GM18519 (cell line): ENCODE data around the gene ADAMTS2.

Source experiments
- ATAC-seq: cut with Tn5 transposase; IDR thresholded peaks from one replicate; pipeline ENCODE4 v1.9.1; 2021; ENCODE audit warnings: mild to moderate bottlenecking, moderate library complexity; ENCODE audit not compliant: unreplicated experiment, low FRiP score

Gene ADAMTS2

DNA sequence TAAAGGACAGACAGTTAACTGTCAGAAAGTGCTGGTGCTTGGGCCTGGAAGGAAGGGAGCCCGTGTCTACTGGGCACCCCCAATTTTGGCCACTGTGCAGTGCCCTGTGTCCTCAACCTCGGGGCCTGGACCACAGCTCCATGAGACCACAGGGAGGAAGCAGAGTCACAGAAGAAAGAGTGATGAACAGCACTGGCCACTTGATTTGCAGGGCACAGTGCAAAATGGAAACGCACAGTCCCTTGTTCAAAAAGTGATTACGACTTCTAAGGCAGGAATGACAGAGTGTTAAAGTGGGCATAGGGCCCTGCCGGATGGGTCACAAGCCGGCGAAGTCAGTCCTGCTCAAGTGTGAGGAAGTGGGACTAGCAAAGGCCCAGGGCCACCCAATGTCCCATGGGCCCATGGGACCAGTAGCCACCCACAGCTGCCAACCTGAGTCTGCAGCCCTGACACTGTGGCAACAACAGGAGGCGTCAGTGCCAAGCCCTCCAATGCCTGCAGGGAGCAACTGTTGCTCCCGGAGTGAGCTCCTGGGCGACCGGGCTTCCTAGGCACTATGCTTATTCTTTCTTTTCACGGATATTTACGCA is 85.4 kb downstream of the ADAMTS2 start:
- ATAC-seq: no peak

- no peak for ATAC-seq
Observed at GRCh38 chr5:179258922-179259730, 86.1 kb downstream of the ADAMTS2 start.

GRCh38 chr5:179258001-179258921 is 87.0 kb downstream of the ADAMTS2 start:
- ATAC-seq: no peak

DNA sequence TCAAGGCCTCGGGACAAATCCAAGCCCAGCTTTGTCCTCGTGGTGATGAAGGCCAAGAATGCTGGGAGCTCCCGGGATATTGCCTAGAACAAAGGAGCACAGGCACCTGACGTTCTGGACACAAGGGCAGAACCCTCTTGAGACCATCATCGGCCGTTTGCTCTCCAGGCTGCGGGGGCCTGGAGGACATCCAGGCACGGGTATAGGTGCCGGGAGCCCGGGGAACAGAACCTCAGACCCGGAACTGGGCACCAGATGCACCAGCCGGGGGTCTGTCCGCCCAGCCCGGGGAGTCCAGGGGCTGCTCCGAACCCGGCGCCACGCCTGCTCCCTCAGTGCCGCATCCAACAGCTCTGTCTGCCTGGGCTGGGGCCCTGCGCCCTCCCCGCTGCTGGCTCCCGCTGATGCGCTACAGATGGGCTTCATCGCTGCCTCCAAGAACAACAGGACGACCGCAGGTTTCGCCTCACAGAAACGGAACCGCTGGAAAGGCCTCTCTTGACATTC is 88.0 kb downstream of the ADAMTS2 start:
- ATAC-seq: no peak

DNA sequence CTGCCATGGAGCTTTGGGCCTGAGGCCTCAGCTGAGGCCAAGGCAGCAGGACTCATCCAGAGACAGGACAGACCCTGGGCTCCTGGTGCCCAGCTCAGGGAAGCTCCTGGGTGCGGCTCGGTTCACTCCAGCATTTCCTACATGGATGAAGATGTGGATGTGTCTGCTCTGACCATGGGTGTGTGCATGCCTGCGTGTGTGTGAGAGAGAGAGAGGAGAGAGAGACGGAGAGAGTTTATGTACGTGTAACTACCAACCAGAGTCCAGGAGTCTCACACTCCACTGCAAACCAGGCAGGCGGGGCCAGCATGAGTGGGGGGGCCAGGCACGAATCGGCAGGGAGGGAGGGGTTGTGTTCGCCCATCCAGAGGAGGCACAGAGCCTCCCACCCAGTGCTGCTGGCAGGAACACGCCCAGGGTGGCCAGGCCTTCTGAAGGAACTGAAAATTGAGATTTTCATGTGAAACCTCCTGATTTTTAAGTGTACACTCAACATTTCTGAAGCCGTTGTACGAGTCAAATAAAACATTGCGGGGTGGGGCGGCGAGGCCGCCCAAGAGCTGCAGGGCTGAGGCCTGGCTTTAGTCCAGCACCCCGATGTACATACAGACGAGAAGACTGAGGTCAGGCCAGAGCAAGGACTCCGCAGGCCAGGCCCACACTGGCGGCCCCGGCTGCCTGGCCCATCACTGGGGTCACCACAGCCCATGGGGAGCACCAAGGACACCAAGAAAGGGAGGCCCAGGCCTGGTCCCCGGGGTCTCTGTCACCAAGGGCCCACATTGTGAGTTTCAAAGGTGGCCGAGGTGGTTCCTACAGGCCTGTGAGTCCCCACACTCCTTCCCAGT is 88.7 kb downstream of the ADAMTS2 start:
- ATAC-seq: no peak

DNA sequence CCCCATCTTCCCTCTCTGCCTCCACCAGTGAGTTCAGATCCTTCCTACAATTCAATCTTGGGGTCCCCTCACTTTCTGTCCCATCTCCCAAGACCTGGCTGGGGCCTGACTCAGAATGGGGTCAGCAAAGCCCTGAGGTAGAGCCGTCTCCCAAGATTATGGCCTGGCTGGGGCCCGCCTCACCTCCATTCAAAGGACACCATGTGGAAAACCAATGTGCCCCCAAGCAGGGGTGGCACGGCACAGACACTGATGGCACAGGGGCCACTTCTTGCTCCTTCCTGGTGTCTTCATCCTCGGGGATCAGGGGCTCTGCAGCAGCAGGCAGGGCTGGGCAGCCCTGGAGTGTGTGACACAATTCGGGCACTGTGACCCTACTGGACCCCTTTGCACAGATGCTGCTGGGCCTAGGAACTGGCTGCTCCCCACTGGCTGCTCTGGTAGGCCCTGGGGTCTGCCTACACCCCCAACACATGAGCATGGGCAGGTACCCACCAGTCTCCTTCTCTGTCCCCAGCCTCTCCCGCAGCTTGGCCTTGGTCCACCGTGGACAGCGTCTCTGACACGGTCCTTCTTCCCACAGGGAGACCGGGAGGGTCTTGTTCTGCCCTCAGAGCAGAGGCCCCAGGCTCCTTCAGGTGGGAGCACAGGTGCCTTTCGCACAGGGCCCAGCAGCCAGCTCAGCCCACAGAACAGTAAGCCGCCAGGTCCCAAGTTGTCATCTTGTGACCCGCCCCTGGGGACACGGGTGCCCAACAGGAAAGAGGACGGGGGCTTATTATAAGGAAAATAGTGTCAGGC is 89.5 kb downstream of the ADAMTS2 start:
- ATAC-seq: no peak

- ATAC-seq: no peak
Observed at GRCh38 chr5:179254638-179255271, 90.5 kb downstream of the ADAMTS2 start.

DNA sequence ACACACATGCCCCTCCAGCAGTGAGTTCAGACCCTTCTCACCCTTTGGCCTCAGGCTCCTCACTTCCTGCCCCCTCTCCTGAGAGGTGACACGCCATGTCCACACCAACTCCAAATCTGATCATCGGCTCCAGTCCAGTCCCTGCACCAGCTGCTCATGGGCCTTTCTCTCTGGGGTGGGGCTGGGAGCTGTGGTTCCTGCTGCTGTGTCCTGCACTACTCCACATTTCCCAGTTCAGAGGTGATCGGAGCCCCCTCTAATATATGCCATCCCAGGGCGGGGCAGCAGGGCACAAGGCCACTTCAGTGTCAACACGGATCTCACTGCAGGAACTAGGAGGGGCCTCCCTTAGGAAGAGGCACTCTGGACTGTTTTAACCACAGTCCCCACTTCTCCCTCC is 91.5 kb downstream of the ADAMTS2 start:
- ATAC-seq: no peak

- ATAC-seq: no peak
Observed at GRCh38 chr5:179251276-179251969, 93.8 kb downstream of the ADAMTS2 start.

DNA sequence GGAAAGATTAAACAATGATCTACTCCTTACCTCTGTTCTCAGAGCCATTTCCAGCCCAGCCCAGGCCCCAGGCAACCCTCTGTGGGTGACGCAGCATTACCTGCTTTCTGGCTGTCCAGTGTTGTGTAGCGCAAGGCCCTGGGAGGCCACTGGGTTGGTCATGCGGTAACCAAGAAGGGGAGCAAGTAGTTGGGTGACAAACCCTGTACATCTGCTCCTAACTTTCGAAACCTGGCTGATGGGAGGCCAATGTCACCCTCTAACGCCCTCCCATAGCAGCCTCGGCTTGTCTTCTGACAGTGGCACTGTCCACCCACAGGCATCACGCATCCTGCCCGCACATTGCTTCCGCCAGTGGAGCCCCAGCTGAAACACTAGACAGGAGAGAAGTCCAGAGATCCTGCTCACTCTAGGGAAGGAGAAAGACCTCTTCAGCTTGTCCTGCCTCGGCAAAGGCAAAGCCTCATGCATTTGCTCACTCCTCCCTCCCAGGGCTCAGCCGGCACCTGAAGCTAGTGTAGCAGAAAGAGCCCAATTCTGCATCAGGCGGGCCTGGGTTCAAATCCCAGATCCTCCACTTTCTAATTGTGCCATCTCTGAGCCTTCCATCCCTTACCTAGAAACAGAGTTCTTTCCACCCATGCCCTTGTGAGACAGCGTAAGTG is 94.6 kb downstream of the ADAMTS2 start:
- no peak for ATAC-seq

- no peak for ATAC-seq
Observed at GRCh38 chr5:179246227-179246626, 99.0 kb downstream of the ADAMTS2 start.

- ATAC-seq: no peak
Observed at GRCh38 chr5:179245031-179245430, 100.2 kb downstream of the ADAMTS2 start.

DNA sequence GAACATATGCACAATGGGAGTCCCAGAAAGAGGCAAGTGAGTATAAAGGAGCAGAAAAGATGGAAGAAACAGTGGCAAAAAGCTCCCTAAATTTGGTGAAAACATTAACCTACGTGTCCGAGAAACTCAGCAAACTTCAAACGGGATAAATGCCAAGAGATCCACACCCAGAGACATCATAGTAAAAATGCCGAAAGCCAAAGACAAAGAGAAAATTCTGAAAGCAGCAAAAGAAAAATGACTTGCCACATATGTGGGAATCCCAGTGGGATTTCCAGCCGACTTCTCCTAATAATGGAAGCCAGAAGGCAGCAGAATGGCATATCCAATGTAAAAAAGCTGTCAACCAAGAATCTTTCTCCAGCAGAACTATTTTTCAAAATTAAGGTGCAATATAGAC is 101.2 kb downstream of the ADAMTS2 start:
- ATAC-seq: no peak

DNA sequence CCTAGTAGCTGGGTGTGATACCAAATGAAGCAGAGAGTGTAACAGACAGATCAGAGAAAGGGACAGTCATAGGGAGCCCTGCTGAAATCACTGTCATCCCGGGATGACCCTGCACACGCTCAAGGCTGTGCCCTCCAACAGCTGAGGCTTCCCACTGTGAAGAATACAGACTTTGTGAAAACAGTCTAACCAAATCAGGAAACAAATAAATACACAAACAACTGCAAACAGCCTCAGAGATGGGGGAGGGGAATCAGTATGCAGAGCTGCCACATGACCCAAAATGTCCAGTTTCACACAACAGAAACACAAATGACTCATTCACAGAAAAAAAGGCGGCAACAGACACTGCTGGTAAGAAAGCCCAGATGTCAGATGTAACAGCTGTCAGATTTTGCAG is 101.9 kb downstream of the ADAMTS2 start:
- no peak for ATAC-seq

GRCh38 chr5:179242676-179243075 is 102.6 kb downstream of the ADAMTS2 start:
- no peak for ATAC-seq

- ATAC-seq: no peak
Observed at GRCh38 chr5:179241764-179242370, 103.4 kb downstream of the ADAMTS2 start.

DNA sequence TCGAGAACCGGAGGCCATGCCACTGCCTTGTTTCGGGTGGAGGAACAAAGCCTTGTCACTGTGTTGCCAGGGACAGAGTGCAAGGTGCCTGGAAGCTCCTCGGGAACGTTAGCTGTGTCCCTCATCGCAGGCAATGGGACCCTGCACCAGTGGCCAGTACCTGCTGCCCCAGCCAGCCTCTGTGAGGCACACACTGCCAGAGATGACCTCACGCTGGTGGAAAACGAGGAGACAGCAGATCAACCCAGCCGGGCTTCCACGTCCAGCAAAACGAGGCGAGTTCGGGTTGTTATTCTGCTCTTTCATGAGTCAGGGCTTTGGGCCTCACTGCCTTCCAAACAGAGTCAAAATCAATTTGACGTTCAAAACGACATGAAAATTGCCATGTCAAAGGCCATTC is 104.1 kb downstream of the ADAMTS2 start:
- no peak for ATAC-seq
